GM18951 (cell line): ENCODE data around the gene HOMER2.
"Not testable (repeated sequence)": the region's sequence is repeated elsewhere in the genome, so short reads cannot be mapped to it uniquely, and the experiment has no call there.

Experiments
- POLR2A ChIP-seq: IDR thresholded peaks from 4 replicates; pipeline ENCODE4 v1.6.1; 2011; ENCODE audit warnings: mild to moderate bottlenecking; ENCODE audit not compliant: insufficient read length, insufficient read depth; ENCODE audit errors: extremely low read depth
- in situ Hi-C: fragments of 300-500 bp; cut with MboI; formaldehyde crosslinking; loops from one replicate; pipeline ENCODE4 v1.12.0; 2022; ENCODE audit warnings: low sequenced_read_pairs, mixed read lengths, inconsistent platforms; ENCODE audit not compliant: unreplicated experiment

Gene HOMER2

GRCh38 chr15:82950746-82951370 is 1.7 kb downstream of the HOMER2 start:
- no peak for TF ChIP-seq POLR2A
- in situ Hi-C loops: no loop called here

- no peak for TF ChIP-seq POLR2A
- in situ Hi-C loops: no loop called here
These were observed 2.2 kb downstream of the HOMER2 start for GRCh38 chr15:82950295-82950694.

- TF ChIP-seq POLR2A: no peak
- in situ Hi-C loops: no loop called here
These were observed 6.3 kb downstream of the HOMER2 start for GRCh38 chr15:82946155-82946701.

DNA sequence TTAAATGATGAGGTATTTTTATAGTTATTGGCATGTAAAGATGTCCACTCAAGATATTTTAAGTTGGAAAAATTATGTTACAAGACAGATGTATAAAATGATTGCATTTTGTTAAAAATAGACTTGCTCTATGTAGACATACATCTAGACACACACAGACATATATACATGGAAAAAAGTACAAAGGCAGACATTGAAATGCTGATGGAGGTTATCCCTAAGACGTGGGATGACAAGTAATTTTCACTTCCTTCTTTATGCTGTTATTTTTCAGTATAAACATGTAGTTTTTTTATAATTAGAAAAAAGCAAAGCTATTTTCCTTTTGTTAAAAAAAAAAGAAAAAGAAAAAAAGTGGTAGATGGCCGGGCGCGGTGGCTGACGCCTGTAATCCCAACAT is 7.2 kb downstream of the HOMER2 start:
- no peak for TF ChIP-seq POLR2A
- in situ Hi-C loops: no loop called here

GRCh38 chr15:82944821-82945220 is 7.7 kb downstream of the HOMER2 start:
- TF ChIP-seq POLR2A: no peak
- in situ Hi-C loops: no loop called here

DNA sequence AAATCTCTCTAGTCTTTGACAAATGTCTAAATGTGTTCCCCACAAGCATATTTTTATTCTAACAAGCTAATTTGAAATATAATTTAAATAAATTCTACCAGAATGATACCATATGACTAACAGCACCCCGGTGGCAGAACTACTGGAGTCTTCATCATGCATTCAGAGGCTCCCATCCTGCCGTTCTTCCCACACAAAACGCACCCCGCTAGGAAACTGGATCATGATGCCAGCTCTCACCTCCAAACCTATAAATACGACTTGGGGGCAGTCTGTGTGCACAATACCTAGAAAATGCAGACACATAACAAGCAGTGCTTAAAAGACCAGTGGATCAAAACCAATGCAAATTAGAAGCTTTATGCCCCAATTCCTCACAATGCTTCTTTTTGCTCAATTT is 8.5 kb downstream of the HOMER2 start:
- in situ Hi-C loops: no loop called here
- no peak for TF ChIP-seq POLR2A

DNA sequence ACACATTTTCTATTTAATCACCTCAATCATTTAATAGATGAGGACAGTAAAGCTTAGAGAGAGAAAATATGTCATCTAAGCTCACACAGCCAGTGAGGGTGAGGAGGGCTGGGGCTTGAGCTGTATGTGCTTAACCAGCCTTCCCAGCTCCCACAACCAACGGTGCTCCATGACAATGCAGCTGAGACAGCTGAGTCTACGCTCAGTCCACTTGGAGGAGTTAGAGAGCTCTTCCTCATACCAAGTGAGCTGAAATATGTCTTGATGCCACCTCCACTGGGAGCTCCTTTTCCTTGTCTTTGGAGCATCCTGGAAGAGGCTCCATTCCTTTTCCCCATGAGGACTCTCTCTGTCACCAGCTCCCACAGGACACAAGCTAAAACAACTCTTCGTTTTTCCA is 9.3 kb downstream of the HOMER2 start:
- in situ Hi-C loops: no loop called here
- no peak for TF ChIP-seq POLR2A

DNA sequence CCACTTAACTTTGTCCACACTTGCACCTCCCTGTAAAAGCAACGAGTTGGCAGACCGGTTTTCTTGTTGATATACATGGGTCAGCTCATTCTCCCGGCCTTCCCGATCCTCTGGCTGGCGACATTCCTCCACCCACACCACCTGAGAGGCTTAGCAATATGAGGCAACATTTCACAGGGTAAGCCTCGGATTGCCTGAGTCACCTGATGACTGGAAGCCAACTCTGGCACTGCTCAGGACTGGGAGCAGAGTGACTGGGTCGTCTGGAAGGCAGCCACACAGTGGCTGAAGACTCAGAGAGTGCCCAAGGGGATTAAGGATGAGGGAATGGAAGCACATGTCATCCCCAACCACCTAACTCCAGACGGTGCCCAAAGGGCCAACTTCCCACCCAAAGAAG is 9.8 kb downstream of the HOMER2 start:
- in situ Hi-C loops: no loop called here

DNA sequence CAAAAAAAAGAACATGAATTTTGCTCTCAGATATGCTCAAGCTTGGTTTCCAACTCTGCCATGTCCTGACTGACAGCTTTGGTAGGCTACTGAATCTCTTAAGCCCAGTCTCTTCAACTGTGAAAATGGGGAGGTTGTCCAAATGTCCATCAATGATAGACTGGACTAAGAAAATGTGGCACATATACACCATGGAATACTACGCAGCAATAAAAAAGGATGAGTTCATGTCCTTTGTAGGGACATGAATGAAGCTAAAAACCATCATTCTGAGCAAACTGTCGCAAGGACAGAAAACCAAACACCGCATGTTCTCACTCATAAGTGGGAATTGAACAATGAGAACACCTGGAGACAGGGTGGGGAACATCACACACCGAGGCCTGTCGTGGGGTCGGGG is 12.8 kb downstream of the HOMER2 start:
- in situ Hi-C loops: not testable (repeated sequence)

More for the DNA sequence above, 9.8 kb downstream of the HOMER2 start:
- TF ChIP-seq POLR2A: no peak

DNA sequence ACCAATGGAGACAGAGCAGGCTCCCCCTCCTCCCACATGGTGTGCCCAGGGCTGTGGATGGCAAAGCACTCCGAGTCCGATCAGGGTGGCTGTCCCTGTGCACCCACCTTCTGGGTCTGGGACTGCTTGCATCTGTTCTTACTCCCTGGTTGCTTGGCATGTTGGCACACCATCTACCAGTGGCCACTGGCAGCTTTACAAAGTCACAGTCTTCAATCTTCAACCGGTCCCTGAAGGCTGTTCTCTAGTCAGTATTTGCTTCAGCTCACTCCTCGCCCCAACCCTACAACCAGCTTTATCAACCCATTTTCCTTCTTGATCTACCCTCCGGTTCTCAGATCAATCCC is 14.8 kb downstream of the HOMER2 start:
- in situ Hi-C loops: no loop called here

DNA sequence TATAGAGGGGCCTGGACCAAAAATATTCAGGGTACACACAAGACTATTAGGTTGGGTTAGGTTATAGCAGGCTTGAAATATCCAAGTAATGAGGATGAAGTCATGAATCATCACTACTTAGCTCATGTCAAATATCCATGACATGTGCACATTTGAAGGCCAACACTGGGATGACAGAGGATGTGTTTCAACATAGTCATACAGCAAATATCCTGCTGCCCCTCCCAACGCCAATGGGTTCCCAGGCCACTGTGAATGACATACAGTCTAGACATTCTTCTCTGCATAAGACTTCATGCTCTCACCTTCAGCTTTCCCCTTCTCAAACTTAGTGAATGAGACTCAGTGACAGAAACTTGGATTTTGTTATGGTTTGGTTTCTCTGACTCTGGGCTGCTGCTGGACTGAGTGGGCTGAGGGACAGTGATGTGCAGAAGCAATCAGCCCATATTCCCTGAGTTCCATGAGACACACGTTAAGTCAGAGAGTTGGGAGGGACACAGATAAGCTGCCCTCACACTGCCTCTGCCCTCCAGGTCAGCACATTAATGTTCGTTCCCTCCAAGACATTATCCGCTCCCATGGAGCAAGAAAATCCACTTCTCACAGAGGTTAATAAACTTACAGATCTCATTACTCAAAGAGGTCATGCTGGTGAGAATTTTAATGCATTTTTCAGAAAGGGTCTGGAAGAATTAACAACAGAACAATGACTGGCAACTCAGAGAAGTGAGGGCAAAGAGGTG is 15.4 kb downstream of the HOMER2 start:
- no peak for TF ChIP-seq POLR2A
- in situ Hi-C loops: no loop called here

More for the DNA sequence above, 14.8 kb downstream of the HOMER2 start:
- TF ChIP-seq POLR2A: no peak

GRCh38 chr15:82935382-82935781 is 17.1 kb downstream of the HOMER2 start:
- in situ Hi-C loops: no loop called here
- TF ChIP-seq POLR2A: no peak

- in situ Hi-C loops: no loop called here
- TF ChIP-seq POLR2A: no peak
These were observed 18.2 kb downstream of the HOMER2 start for GRCh38 chr15:82934100-82934880.

GRCh38 chr15:82933576-82933975 is 18.9 kb downstream of the HOMER2 start:
- in situ Hi-C loops: no loop called here
- no peak for TF ChIP-seq POLR2A

GRCh38 chr15:82931221-82931620 is 21.3 kb downstream of the HOMER2 start:
- TF ChIP-seq POLR2A: no peak
- in situ Hi-C loops: no loop called here
